Mucosa of stomach (tissue), 1 donor: Measurements from ENCODE around the gene SIN3B.

ENCODE experiments used
- H3K27me3 ChIP-seq: one replicate; pipeline ENCODE4 v1.7.0; 2013; ENCODE audit warnings: mild to moderate bottlenecking, low read length; ENCODE audit not compliant: control insufficient read depth, insufficient read depth
- H3K36me3 ChIP-seq: one replicate; pipeline ENCODE4 v1.7.0; 2013; ENCODE audit warnings: low read length; ENCODE audit not compliant: control insufficient read depth, insufficient read depth
- H3K4me1 ChIP-seq: one replicate; pipeline ENCODE4 v1.7.0; 2013; ENCODE audit warnings: mild to moderate bottlenecking, low read length; ENCODE audit not compliant: control insufficient read depth, insufficient read depth
- H3K4me3 ChIP-seq: one replicate; pipeline ENCODE4 v1.7.0; 2013; ENCODE audit warnings: low read length
- H3K9ac ChIP-seq: one replicate; pipeline ENCODE4 v1.7.0; 2013; ENCODE audit warnings: mild to moderate bottlenecking, low read length, moderate library complexity
- H3K9me3 ChIP-seq: one replicate; pipeline ENCODE4 v1.7.0; 2013; ENCODE audit warnings: mild to moderate bottlenecking, low read length, moderate library complexity; ENCODE audit not compliant: control insufficient read depth
- donor health status: Pancreatic carcinoma.

The SIN3B gene

GRCh38 chr19:16801600-16802013 is 27.6 kb upstream of the SIN3B start:
- Histone ChIP-seq H3K9me3 (no peaks in the 10 kb centered on the region), H3K4me1 (no peaks in the 10 kb centered on the region), H3K36me3 (no peaks in the 10 kb centered on the region), H3K27me3 (no peaks in the 10 kb centered on the region), H3K9ac (no peak overlapping the region), H3K4me3 (no peak overlapping the region)

GRCh38 chr19:16804176-16804575 is 25.0 kb upstream of the SIN3B start:
- no peak overlapping the region for H3K9ac ChIP-seq
- H3K4me1 ChIP-seq: no peaks in the 10 kb centered on the region
- no peaks in the 10 kb centered on the region for H3K36me3 ChIP-seq

DNA sequence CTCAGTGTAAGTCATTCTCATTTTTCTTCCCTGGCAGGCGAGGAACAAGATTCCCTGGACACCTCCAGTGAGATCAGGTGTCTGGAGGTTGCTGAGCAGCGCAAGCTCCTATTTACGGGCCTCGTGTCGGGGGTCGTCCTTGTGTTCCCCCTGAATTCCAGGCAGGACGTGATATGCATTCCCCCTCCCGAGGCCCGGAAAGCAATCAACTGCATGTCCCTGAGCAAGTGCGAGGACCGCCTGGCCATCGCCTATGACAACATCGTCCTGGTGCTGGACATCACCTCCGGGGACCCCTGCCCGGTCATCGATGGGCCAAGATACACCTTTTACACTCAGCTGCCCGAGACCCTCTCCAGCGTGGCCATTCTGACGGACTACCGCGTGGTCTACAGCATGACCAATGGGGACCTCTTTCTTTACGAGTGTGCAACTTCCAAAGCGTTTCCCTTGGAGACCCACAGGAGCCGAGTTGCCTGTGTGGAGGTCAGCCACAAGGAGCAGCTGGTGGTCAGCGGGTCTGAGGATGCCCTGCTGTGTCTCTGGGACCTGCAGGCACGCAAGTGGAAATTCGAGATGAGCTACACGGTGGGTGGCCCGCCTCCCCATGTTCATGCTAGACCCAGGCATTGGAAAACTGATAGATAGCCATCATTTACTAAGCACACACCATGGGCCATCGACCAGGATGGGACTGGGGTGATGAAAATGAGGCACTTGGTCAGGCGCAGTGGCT is 21.5 kb upstream of the SIN3B start:
- H3K4me1 ChIP-seq: no peaks in the 10 kb centered on the region
- no peak overlapping the region for H3K4me3 ChIP-seq
- H3K27me3 ChIP-seq: no peaks in the 10 kb centered on the region
- H3K9ac ChIP-seq: no peak overlapping the region
- H3K36me3 ChIP-seq: no peaks in the 10 kb centered on the region
- H3K9me3 ChIP-seq: no peaks in the 10 kb centered on the region

More at GRCh38 chr19:16804176-16804575, 25.0 kb upstream of the SIN3B start:
- Histone ChIP-seq H3K4me3 (no peak overlapping the region), H3K9me3 (no peaks in the 10 kb centered on the region), H3K27me3 (no peaks in the 10 kb centered on the region)

DNA sequence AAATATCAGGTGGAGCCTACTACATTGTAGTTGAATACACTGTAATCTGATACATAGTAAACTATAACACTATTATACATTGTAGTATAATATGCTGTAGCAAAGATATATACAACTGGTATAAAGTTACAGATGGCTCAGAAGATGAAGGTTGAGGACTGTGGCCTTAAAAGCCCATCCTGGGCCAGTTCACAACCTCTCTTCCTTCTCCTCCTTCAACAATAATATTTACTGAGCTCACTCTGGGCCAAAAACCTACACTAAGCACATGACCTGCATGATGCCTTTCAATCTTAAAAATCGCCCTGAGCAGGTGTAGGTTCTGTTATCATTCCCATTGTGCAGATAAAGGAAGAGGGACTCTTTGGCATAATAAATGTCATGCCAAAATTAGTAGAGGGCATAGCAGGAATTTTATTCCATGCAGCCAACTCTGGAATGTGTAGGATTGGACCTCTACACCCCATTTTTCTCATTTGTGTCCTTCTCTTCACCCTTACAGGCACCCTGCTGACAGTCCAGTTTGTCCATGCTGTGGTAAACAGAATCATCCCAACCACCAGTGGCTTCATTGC is 14.6 kb upstream of the SIN3B start:
- H3K4me1 ChIP-seq: no peaks in the 10 kb centered on the region
- H3K36me3 ChIP-seq: no peaks in the 10 kb centered on the region
- no peak overlapping the region for H3K4me3 ChIP-seq
- no peak overlapping the region for H3K9ac ChIP-seq
- H3K9me3 ChIP-seq: no peaks in the 10 kb centered on the region
- no peaks in the 10 kb centered on the region for H3K27me3 ChIP-seq

DNA sequence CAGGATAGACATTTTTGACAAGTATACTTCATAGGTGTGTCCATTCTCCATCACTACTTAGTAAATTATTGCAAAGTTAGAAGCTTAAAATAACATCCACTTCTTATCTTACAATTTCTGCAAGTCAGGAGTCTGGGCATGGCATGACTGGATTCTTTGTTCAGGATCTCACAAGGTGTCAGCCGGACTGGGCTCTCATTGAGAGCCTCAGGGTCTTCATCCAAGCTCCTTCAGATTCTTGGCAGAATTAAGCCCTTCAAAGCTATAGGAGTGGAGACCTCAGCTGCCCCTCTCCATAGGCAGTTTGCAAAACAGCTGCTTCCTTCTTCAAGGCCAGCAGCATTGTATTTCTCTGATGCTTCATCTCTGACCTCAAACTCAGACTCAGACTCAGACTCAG is 9.1 kb upstream of the SIN3B start:
- no peaks in the 10 kb centered on the region for H3K9me3 ChIP-seq
- no peaks in the 10 kb centered on the region for H3K36me3 ChIP-seq
- no peak overlapping the region for H3K9ac ChIP-seq
- no peaks in the 10 kb centered on the region for H3K27me3 ChIP-seq
- no peak overlapping the region for H3K4me3 ChIP-seq
- peaks cover 7% of the 10 kb centered on the region for H3K4me1 ChIP-seq

DNA sequence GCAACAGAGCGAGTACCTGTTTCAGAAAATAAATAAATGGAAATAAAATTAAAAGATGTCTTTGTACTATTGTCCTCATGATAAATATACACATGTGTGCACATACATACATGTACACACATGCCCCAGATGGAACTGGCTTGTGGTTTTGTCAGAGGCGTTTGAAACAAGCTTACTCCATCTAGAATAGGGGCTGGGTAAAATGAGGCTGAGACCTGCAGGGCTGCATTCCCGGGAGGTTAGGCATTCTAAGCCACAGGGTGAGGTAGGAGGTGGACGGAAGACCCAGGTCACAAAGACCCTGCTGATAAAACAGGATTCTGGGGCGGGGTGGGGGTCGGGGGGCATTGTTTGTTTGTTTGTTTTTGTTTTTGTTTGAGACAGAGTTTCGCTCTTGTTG is 8.1 kb upstream of the SIN3B start:
- H3K27me3 ChIP-seq: no peaks in the 10 kb centered on the region
- H3K9ac ChIP-seq: no peak overlapping the region
- peaks cover 15% of the 10 kb centered on the region for H3K4me1 ChIP-seq
- no peaks in the 10 kb centered on the region for H3K9me3 ChIP-seq
- no peaks in the 10 kb centered on the region for H3K36me3 ChIP-seq
- H3K4me3 ChIP-seq: no peak overlapping the region

DNA sequence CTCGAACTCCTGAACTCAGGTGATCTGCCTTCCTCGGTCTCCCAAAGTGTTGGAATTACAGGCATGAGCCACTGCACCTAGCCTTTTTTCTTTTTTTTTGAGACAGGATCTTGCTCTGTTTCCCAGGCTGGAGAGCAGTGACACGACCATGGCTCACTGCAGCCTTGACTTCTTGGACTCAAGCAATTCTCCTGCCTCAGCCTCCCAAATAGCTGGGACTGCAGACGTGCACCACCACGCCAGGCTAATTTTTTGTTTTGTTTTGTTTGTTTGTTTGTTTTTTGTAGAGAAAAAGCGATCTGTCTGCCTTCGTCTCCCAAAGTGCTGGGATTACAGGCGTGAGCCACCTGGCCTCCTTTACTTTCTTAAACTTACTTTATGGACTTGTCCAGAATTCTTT is 6.5 kb upstream of the SIN3B start:
- H3K4me1 ChIP-seq: peaks cover 15% of the 10 kb centered on the region
- no peaks in the 10 kb centered on the region for H3K27me3 ChIP-seq
- no peak overlapping the region for H3K9ac ChIP-seq
- no peaks in the 10 kb centered on the region for H3K36me3 ChIP-seq
- no peaks in the 10 kb centered on the region for H3K9me3 ChIP-seq
- no peak overlapping the region for H3K4me3 ChIP-seq

- Histone ChIP-seq H3K4me3 (no peak overlapping the region), H3K27me3 (no peaks in the 10 kb centered on the region), H3K9ac (peak overlapping the region; percentile 29), H3K9me3 (no peaks in the 10 kb centered on the region), H3K36me3 (no peaks in the 10 kb centered on the region), H3K4me1 (peaks cover 19% of the 10 kb centered on the region)
These were observed 4.4 kb upstream of the SIN3B start for GRCh38 chr19:16824658-16825311.

DNA sequence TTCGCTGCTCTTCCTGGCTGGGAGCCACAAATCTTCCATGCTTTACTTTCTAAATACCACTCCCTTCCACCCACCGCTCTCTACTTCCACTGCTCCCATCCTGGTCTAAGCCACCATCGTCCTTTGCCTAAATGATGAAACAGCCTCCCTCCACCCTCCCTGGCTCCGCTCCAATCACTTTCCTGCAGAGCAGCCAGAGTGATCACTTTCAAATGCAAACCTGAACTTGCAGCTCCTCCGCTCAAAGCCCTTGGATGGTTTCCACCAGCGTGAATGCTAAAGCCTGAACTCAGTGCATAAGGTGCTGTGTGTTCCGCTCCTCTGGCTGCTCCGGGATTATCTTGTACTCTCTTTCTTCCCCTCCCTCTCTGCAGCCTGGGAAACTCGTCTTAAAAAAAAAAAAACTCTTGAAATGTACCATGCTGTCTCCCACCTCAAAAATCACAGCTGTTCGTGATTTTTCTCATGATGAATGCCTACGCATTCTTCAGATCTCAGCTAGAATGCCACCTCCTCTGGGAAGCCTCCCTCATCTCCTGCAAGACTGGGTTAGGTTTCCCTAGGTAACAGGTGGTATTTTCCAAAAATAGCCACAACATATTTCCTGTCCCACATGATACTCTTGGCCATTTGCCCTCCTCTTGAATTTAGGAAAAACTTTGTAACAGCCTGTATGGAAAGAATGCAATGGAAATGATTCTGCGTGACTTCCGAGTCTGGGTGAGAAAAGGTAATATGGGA is 3.7 kb upstream of the SIN3B start:
- peaks cover 26% of the 10 kb centered on the region for H3K4me1 ChIP-seq
- no peaks in the 10 kb centered on the region for H3K36me3 ChIP-seq
- H3K9ac ChIP-seq: peak overlapping the region; percentile 29
- H3K27me3 ChIP-seq: no peaks in the 10 kb centered on the region
- no peak overlapping the region for H3K4me3 ChIP-seq
- no peaks in the 10 kb centered on the region for H3K9me3 ChIP-seq

- Histone ChIP-seq H3K9me3 (no peaks in the 10 kb centered on the region), H3K4me3 (peak overlapping the region; percentile 75), H3K9ac (peak overlapping the region; percentile 91), H3K27me3 (no peaks in the 10 kb centered on the region), H3K4me1 (peaks cover 26% of the 10 kb centered on the region), H3K36me3 (no peaks in the 10 kb centered on the region)
These were observed 658 bp downstream of the SIN3B start for GRCh38 chr19:16829822-16830289.

GRCh38 chr19:16830679-16831078 is 1.5 kb downstream of the SIN3B start:
- Histone ChIP-seq H3K4me3 (no peak overlapping the region), H3K36me3 (no peaks in the 10 kb centered on the region)

DNA sequence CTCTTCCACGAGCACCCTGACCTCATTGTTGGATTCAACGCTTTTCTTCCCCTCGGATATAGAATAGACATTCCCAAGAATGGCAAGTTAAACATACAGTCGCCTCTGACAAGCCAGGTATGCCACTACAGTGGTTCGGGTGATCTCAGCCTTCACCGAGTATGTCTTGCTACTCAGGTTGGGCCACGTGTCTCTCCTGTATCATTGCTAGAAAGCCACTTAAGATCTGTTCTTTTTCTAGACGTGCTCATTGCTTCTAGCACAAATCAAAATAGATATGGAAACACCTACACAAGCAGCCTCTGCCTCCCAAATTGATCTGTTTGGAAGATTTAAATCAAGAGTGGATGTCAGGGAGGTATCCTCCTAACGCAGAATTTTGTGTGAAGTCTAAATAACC is 2.3 kb downstream of the SIN3B start:
- Histone ChIP-seq H3K9me3 (no peaks in the 10 kb centered on the region), H3K9ac (no peak overlapping the region), H3K36me3 (no peaks in the 10 kb centered on the region), H3K4me3 (no peak overlapping the region), H3K4me1 (peaks cover 15% of the 10 kb centered on the region), H3K27me3 (no peaks in the 10 kb centered on the region)

More at GRCh38 chr19:16830679-16831078, 1.5 kb downstream of the SIN3B start:
- no peaks in the 10 kb centered on the region for H3K9me3 ChIP-seq
- no peak overlapping the region for H3K9ac ChIP-seq
- peaks cover 17% of the 10 kb centered on the region for H3K4me1 ChIP-seq
- no peaks in the 10 kb centered on the region for H3K27me3 ChIP-seq
